ENCODE measurements around the gene HHIPL1.
"Not testable (repeated sequence)": the region's sequence is repeated elsewhere in the genome, so short reads cannot be mapped to it uniquely, and the experiment has no call there.

Gene HHIPL1

DNA sequence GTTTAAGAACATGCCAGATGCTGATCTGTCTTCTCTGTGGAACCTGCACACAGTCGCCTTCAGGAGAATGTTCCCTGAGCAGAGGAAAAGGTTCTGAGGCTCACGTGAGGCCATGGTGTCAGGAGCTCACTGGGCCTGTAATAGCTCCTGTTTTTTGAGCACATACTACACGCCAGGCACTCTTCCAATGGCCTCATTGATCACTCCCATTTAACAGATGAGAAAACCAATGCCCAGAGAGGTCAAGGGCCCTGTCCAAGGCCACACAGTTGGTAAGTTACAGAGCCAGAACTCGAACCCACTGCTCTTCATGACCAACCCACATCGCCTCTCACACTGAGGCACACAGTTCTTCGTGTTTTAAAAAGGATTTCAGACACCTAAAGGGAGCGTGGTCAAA is 7.3 kb upstream of the HHIPL1 start:
- DNase-seq, result no peak

GRCh38 chr14:99642771-99643170 is 2.2 kb upstream of the HHIPL1 start:
- DNase-seq, result not testable (repeated sequence)

GRCh38 chr14:99643343-99643742 is 1.6 kb upstream of the HHIPL1 start:
- no peak for DNase-seq

DNA sequence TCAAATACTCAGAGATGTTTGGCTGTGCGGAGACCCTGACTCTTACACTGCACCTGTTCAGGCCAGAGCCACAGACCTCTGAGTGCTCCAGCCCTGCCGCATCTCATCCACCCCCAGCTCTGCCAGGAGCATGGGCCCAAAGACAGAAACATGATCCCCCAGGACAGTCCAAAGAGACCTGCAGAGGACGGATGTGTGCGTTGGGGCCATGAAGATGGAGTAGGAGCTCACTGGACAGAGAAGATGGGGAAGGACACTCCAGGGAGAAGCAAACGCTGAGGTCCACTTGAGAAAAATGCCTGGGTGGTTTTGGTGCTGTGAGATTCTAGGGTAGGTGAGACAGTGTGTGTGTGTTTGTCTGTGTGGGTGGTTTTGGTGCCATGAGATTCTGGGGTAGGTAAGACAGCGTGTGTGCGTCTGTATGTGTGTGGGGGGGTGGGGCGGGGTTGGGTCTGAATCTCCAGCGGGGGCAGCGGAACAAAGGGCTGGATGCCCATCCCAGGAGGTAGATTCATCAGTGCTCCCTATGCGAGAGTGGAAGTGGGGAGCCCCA is 818 bp upstream of the HHIPL1 start:
- DNase-seq, result no peak

DNA sequence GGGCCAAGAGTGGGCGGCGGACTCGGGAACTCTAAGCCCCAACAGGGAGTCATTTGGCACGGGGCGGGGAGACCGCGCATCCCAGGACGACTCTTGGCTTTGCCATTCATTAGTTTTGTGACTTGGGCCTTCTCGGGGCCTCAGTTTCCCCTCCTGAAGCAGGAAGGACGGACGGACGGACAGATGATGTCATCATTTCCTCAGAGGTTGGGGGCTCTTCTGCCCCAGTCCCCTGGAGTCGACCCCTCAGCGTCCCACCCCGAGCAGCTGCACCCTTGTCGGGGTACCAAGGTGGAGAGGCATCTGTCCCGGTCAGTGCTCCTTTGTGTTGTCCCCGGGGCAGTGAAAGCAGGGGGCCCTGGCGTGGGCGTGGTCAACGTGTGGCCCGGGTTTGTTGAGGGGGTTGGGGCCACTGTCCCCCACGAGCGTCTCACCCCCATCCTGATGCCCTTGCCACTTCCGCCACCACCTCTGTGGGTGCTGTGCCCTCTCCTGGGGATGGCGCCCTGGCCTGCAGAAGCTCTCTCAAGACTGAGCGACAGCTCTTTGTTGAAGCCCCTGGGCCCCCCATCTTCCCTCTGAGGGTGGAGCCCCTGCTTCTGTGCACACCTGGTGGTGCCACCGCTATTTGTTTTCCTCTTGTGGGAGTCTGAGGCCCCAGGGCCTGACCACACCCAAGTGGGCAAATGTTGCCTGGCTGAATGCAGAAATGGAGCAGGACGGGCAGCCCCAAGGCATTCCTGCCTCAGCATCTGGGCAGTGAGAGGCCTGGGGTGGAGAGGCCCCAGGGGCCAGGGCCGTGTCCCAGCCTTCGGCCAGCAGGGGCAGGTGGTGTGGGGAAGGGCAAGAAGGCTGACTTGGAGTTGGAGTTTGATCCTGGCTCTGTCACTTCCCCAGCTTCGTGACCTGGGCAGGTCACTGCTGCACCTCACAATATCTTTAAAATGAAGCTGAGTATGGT is 896 bp downstream of the HHIPL1 start:
- DNase-seq, result no peak

GRCh38 chr14:99647411-99647810 is 2.5 kb downstream of the HHIPL1 start:
- no peak for DNase-seq

- DNase-seq, result no peak
These were observed 3.3 kb downstream of the HHIPL1 start for GRCh38 chr14:99648027-99648784.

- DNase-seq, result no peak
These were observed 4.3 kb downstream of the HHIPL1 start for GRCh38 chr14:99649219-99649618.

DNA sequence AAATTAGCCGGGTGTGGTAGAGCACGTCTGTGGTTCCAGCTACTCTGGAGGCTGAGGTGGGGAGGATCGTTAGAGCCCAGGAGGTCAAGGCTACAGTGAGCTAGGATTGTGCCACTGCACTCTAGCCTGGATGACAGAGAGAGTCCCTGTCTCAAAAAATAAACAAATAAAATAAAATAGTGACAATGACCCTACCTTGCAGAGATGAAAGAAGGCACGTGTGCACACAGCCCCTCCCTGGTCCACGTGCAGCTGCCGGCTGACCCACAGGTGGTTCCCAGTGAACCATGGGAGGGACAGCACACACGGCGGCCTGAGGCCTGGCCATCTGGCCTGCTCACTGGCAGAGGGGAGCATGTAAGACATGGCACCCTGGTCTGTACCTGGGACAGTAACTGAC is 4.7 kb downstream of the HHIPL1 start:
- DNase-seq, result no peak

- no peak for DNase-seq
These were observed 5.3 kb downstream of the HHIPL1 start for GRCh38 chr14:99650189-99650588.

- DNase-seq, result no peak
These were observed 7.2 kb downstream of the HHIPL1 start for GRCh38 chr14:99651953-99652746.

GRCh38 chr14:99654235-99654985 is 9.5 kb downstream of the HHIPL1 start:
- no peak for DNase-seq

GRCh38 chr14:99655521-99655920 is 10.6 kb downstream of the HHIPL1 start:
- no peak for DNase-seq

GRCh38 chr14:99656171-99656570 is 11.2 kb downstream of the HHIPL1 start:
- no peak for DNase-seq

GRCh38 chr14:99657645-99658155 is 12.8 kb downstream of the HHIPL1 start:
- DNase-seq, result no peak

DNA sequence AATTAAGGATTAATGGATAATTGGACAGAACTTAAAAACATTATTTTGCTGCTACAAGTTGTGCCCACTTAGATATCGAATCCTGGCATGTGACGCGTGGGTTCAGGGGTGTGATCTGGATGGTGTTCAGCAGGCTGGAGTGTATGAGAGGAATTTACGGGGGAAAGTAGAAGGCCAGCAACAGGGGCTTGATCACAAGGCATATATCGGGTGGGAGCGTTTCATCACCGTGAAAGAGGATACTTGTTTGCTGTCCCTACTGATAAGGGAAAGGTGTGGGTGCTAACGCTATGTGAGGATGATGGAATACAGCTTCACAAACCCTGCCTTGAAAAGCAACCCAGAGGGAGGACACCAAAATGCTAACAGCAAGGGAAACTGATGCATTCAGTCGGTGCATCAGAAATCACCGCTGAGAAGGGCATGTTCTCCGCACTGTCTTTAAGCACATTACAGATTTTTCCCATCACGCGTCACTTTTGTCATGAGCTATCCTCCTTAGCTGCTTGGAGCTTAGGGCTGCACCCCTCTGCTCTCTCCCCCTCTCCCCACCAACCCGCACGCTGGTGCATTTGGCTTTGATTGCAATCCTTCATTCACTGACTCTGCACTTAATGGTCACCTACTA is 13.4 kb downstream of the HHIPL1 start:
- DNase-seq, result no peak

DNA sequence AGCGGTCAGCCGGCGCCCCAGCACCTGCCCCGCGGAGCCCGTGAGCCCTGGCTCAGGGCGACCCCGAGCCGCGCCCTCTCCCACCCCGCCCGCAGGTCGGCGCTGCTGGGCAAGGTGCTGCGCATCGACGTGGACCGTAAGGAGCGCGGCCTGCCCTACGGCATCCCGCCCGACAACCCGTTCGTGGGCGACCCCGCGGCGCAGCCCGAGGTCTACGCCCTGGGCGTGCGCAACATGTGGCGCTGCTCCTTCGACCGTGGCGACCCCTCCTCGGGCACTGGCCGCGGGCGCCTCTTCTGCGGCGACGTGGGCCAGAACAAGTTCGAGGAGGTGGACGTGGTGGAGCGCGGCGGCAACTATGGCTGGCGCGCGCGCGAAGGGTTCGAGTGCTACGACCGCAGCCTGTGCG is 14.4 kb downstream of the HHIPL1 start:
- no peak for DNase-seq

DNA sequence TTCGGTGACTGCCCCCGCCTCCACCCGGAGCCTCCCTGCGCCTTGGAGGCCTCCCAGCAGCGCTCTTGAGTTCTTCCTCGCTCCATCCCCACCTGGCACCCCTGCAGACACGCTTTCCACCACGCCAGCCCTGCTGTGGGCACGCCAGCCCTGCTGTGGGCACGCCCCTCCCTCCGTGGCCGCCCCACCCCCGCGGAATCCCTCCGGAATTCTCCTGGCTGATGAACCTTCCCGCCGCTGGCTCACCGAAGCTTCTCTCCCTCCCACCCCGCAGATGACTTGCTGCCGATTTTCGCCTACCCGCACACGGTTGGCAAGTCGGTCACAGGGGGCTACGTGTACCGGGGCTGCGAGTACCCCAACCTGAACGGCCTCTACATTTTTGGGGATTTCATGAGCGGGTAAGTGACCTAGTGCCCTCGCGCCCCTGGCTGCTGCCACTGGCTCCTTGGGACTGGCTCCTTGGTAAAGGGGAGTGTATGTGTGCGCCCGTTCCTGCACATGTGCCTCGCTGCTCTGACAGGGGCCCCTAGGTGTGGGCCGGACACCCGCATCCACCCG is 15.2 kb downstream of the HHIPL1 start:
- DNase-seq, result no peak

DNA sequence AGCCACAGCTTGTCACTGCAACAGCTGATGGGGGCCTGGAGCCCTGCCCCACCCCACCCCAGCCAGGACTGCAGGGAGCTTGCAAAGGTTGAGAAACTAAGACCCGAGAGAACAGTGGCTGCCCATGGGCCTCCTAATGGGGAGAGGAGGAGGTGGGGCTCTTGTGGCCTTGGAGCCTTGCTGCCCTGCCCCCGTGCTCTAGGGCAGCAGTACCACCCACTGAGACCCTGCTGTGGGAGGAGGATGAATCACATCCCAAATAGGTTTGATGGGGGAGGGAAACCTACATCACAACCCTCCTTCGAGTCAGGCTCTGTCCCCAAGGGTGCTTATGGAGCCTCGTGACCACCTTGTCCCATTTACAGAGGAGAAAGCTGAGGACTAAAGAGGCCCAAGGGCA is 15.9 kb downstream of the HHIPL1 start:
- no peak for DNase-seq

DNA sequence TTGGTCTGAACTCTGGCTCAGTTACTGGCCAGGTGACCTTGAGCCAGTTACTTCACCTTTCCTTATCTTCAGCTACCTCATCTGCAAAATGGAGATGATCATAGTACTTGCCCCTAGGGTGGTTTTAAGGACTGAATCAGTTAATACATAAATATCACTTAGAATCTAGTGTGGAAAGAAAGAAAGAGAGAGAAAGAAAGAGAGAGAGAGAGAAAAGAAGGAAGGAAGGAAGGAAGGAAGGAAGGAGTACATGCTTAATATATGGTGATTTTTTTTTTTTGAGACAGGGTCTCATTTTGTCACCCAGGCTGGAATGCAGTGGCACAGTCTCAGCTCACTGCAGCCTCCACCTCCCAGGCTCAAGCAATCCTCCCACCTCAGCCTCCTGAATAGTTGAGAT is 16.3 kb downstream of the HHIPL1 start:
- not testable (repeated sequence) for DNase-seq

DNA sequence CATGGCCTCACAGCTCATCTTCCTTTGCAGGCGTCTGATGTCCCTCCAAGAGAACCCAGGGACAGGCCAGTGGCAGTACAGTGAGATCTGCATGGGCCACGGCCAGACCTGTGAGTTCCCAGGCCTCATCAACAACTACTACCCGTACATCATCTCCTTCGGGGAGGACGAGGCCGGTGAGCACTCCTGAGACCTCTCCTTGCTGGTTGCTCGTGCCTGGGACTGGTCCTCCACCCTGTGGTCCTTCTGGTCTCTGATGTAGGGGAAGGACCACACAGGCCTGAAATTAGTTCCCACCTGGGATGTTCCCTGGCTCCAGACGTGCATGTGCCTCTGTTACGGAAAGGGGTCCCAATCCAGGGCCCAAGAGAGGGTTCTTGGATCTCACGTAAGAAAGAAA is 17.9 kb downstream of the HHIPL1 start:
- no peak for DNase-seq

Data from cortex of kidney (tissue), 1 donor.